GM23338 (cell line): ENCODE measurements around the gene JPH4.

Source experiments
- CREB1 ChIP-seq: fragments of 250-450 bp; sonication (Bioruptor Pico); IDR thresholded peaks from 2 replicates; pipeline ENCODE4 v1.5.0; 2020; ENCODE audit warnings: low read depth, mild to moderate bottlenecking, moderate library complexity
- CTCF ChIP-seq, 2 experiments: fragments of 200-600 bp in 1 of 2; sonication (generic) in 1 of 2; conservative IDR thresholded peaks; 2 replicates each; pipeline versions ENCODE4 v1.5.1 to v1.6.1; 2016 to 2017; ENCODE audit warnings: antibody characterized with exemption in 2 of 2, low read depth in 2 of 2, mild to moderate bottlenecking in 2 of 2, moderate library complexity in 1 of 2
- EZH2 ChIP-seq: fragments of 200-600 bp; sonication (generic); IDR thresholded peaks from one replicate; pipeline ENCODE4 v1.8.0; 2017; ENCODE audit warnings: antibody characterized with exemption, mild to moderate bottlenecking, low read depth; ENCODE audit not compliant: unreplicated experiment
- EZH2phosphoT487 ChIP-seq: fragments of 200-600 bp; sonication (generic); IDR thresholded peaks from one replicate; pipeline ENCODE4 v1.8.1; 2018; ENCODE audit warnings: antibody characterized with exemption; ENCODE audit not compliant: unreplicated experiment
- POLR2AphosphoS5 ChIP-seq: IDR thresholded peaks from 2 replicates; pipeline ENCODE4 v1.6.1; 2016; ENCODE audit warnings: antibody characterized with exemption, low read depth
- REST ChIP-seq: IDR thresholded peaks from one replicate; pipeline ENCODE4 v1.6.1; 2018; ENCODE audit warnings: antibody characterized with exemption; ENCODE audit not compliant: unreplicated experiment
- ZNF114 ChIP-seq: fragments of 250-450 bp; sonication (Bioruptor Pico); IDR thresholded peaks from 2 replicates; pipeline ENCODE4 v1.5.0; 2020; ENCODE audit warnings: mild to moderate bottlenecking, moderate library complexity
- ZNF331 ChIP-seq: fragments of 250-450 bp; sonication (Bioruptor Pico); IDR thresholded peaks from 2 replicates; pipeline ENCODE4 v1.5.0; 2020; ENCODE audit warnings: low read depth, mild to moderate bottlenecking, moderate library complexity

DNA sequence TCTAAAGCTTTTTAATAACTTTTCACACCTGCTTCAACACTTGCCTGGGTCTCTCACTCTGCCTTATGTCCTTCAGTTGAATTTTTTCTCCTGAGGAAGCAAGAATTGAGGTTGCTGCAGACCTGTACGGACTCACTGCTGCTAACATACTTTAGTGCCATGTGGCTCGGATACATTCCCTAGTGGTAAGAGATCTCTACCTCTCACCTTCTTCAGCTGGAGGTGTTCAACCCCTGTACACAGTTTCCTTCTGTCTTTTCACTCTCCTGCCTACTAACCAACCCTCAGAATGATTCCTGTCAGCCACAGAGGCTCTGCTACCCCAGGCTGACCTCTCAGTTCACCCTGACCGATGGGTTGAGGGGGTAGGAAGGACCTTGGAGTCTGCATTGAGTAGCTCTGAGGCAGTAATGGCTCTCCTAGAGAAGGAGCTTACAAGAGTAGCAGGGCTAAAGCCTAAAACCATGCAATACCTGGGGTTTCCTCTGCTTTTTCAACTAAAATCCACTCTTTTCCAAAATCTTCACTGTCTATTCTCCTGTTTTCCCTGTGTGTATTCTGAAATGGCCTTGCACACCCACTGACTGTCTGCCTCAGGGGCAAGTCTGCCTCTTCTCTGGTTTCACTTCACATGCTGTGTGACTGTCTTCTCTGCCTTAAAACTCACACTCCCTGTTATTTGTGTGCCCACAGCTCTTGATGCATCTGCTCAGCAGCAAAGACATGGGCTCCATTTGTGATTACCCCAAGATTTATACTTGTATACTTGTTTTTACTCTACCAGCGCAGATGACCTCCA lies 43.5 kb upstream of the JPH4 start:
- TF ChIP-seq CTCF (conservative IDR thresholded peaks at IDR 0.05; ENCODE audit: low read depth in 2 of 2) (no peak), REST (no peak), CREB1 (CRISPR knock-in tag) (no peak), EZH2phosphoT487 (no peak), EZH2 (no peak), POLR2AphosphoS5 (no peak), ZNF114 (no peak), ZNF331 (CRISPR knock-in tag) (no peak)
